OCI-LY1 (cell line): ENCODE measurements around the gene MYMK.

Experiments used
- EZH2 ChIP-seq: fragments of 200-600 bp; sonication (generic), shearing (Covaris generic); IDR thresholded peaks from 2 replicates; pipeline ENCODE4 v1.8.0; 2017; ENCODE audit warnings: borderline replicate concordance, mixed run types, mild to moderate bottlenecking, antibody characterized with exemption, low read length, moderate library complexity, mixed read lengths
- TF ChIP-seq, protein P1 (sequence below): fragments of 200-600 bp; sonication (generic), shearing (Covaris generic); IDR thresholded peaks from 2 replicates; pipeline ENCODE4 v1.5.1; 2017; ENCODE audit warnings: mild to moderate bottlenecking, antibody characterized with exemption, low read length, moderate library complexity, mixed read lengths

DNA sequence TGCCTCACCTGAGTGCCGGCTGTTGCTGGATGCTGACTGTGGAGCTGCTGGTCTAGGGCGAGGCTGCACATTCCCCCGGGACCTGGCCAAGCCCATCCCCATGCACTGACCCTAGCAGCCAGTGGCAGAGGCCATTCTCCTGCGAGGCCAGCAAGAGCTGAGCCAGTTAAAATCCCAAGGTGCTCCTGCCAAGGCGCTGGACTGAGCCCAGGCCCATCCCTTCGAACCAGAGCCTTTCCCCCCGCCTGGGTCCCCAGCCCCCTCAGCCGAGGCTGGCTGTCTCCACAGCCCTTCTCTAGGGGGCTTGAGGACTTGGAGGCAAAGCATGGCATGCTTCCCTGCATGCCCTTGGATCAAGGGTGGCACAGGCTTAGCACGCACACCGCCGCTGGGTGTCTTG lies 11.3 kb upstream of the MYMK start:
- TF ChIP-seq, protein P1, sequence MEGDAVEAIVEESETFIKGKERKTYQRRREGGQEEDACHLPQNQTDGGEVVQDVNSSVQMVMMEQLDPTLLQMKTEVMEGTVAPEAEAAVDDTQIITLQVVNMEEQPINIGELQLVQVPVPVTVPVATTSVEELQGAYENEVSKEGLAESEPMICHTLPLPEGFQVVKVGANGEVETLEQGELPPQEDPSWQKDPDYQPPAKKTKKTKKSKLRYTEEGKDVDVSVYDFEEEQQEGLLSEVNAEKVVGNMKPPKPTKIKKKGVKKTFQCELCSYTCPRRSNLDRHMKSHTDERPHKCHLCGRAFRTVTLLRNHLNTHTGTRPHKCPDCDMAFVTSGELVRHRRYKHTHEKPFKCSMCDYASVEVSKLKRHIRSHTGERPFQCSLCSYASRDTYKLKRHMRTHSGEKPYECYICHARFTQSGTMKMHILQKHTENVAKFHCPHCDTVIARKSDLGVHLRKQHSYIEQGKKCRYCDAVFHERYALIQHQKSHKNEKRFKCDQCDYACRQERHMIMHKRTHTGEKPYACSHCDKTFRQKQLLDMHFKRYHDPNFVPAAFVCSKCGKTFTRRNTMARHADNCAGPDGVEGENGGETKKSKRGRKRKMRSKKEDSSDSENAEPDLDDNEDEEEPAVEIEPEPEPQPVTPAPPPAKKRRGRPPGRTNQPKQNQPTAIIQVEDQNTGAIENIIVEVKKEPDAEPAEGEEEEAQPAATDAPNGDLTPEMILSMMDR = no peak
- no peak for TF ChIP-seq EZH2
